Activated T-helper 9 cell treated with anti-CD3 and anti-CD28 coated beads, Interleukin-2, amount 50 U/mL, for 16 hours (primary cell): ENCODE results near the gene KLHL11.

Experiments
- DNase-seq: peaks from one replicate; pipeline ENCODE4 v3.0.0-alpha.2; 2020; ENCODE audit warnings: low read depth

KLHL11 gene, protein sequence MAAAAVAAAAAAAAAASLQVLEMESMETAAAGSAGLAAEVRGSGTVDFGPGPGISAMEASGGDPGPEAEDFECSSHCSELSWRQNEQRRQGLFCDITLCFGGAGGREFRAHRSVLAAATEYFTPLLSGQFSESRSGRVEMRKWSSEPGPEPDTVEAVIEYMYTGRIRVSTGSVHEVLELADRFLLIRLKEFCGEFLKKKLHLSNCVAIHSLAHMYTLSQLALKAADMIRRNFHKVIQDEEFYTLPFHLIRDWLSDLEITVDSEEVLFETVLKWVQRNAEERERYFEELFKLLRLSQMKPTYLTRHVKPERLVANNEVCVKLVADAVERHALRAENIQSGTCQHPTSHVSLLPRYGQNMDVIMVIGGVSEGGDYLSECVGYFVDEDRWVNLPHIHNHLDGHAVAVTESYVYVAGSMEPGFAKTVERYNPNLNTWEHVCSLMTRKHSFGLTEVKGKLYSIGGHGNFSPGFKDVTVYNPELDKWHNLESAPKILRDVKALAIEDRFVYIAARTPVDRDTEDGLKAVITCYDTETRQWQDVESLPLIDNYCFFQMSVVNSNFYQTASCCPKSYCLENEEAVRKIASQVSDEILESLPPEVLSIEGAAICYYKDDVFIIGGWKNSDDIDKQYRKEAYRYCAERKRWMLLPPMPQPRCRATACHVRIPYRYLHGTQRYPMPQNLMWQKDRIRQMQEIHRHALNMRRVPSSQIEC

DNA sequence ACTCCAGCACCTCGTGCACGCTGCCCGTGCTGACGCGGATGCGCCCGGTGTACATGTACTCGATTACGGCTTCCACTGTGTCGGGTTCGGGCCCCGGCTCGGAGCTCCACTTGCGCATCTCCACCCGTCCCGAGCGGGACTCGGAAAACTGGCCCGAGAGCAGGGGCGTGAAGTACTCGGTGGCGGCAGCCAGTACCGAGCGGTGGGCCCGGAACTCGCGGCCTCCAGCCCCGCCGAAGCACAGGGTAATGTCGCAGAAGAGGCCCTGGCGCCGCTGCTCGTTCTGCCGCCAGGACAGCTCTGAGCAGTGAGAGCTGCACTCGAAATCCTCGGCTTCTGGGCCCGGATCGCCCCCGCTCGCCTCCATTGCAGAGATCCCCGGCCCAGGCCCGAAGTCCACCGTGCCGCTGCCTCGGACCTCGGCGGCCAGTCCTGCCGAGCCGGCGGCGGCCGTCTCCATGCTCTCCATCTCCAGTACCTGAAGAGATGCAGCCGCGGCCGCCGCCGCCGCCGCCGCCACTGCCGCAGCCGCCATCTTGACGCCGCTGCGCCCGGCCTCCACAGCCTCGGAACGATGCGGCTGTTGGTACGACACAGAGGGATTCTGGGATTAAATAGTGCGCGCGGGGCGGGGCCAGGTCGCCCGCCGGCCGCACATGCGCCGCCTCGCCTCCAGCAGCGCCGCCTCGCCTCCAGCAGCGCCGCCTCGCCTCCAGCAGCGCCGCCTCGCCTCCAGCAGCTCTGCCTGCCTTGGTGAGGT lies at the start of gene KLHL11:
Gene KLHL11, minus strand, starts transcription at position 588 of the 760 bp plus-strand sequence. Its CDS starts 53 bp downstream, at position 535.
- peak; percentile 86 for DNase-seq

DNA sequence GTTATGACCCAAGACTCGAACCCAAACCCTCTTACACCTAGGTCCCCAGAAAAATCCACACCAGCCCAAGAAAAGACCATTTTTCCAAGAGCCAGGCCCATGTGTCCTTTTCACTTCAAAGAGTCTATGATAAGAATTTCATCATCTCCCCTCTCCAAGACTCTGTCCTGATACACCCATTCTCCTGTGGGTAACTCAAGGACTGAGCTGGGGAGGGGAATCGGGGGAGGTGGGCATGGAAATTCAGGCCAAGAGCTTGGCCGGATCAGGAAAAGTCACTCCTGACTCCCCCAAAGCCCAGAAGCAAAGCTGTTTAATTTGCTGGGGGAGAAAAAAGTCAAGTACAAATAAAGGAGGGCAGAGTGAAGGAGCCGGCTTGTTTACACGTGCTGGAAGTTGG lies 49.8 kb upstream of the KLHL11 start:
- no peak for DNase-seq

- DNase-seq, result no peak
Measured at GRCh38 chr17:41914358-41914766, 49.1 kb upstream of the KLHL11 start.

- no peak for DNase-seq
Measured at GRCh38 chr17:41913798-41914197, 48.6 kb upstream of the KLHL11 start.

GRCh38 chr17:41912925-41913324 lies 47.7 kb upstream of the KLHL11 start:
- DNase-seq, result no peak

GRCh38 chr17:41910701-41911391 lies 45.6 kb upstream of the KLHL11 start:
- no peak for DNase-seq

DNA sequence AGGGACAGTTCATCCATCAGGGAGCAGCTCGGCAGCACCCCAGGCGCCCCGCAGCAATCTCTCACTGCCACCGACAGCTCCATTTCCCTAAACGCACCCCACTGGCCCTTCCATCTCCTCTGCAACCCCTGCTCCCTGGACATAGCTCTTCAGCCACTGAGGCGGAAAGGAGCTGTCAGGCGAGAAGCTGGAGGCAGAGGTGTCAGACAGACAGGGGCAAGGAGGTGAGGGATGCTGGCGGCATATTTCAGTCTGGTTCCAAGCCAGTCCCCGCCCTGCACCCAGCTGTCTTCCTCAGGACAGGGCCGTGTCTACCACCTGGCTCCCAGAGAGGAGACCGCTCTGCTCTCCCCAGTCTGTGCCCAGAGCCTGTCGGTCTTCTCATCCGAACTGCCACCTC lies 43.9 kb upstream of the KLHL11 start:
- DNase-seq, result no peak

DNA sequence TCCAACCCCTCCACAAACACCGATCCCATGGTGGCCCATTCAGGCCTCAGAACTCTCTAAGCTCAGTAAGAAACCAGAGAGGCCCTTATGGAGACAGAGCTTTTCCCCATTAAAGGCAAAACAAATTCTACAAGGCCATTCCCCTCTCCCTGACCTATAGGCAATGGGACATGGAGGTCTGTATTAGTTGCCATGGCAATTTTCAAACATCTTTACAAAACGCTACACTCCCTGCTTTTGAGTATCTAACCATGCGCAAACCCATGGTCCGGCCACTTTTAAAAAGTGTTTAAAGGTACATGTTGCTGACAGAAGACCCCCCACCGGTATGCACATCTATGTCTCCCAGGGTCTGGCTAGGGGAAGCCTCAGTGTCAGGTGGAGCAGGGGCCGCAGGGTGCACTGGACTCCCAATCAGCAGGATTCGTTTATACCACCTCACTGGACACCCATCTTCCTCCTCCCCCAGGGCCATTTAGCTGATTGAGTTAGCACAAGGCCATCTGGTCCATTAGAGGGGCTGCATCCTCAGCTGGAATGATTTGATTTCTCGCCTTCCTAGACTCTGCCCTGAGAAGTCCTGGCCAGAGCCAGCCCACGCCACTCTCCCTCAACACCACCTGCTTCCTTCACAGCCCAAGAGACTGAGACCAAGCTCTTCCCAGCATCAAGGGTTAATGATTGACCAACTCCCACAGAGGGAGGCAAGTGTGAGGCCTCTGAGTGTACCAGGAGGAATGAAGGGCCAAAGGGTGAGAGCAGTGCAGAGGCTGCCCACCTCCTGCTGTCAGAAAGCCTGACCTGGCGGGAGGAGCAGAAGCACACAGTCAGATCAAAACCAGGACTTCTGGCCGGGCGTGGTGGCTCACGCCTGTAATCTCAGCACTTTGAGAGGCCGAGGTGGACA lies 42.7 kb upstream of the KLHL11 start:
- DNase-seq, result no peak

DNA sequence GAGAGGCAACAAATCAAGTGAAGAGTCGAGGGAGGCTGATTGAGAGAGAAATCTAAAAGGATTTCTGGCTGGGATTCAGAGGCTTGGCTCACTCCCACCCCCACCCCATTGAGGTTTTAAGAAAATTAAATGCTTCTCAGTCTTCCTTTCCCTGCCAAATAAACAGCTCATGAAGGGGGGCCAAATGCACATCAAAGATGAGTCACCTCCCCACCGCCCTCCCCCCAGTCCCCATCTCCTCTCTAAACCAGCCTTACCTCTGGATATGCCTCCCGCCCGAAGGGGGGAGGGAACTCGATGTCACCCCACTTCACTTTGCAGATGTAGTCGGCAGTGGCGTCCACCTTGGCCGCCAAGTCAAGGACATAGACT lies 41.9 kb upstream of the KLHL11 start:
- no peak for DNase-seq

GRCh38 chr17:41906465-41907184 lies 41.4 kb upstream of the KLHL11 start:
- DNase-seq, result no peak

- DNase-seq, result no peak
Measured at GRCh38 chr17:41905172-41905571, 39.9 kb upstream of the KLHL11 start.

DNA sequence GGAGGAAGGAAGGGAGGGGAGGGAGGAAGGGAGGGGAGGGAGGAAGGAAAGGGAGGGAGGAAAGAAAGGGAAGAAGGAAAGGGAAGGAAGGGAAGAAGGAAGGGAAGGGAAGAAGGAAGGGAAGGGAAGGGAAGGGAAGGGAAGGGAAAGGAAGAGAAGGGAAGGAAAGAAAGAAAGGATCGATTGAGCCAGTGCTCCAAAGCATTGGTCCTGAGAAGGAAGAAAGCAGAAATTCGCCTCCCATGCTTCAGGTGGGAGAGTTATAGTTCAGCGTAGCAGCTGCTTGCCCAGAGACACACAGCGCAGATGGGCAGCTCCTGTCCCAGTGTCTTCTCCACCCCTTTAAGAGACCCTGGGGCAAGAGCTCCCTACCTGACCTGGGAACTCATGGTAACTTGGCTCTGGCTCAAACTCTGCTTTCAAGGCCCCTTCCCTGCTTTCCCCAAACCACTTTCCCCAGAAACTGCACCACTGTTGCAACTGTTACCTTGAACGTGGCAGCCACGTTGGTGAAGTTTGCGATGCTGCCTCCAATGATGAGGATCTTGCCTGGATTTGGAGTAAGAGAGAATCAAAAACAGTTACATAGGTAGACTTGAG lies 39.1 kb upstream of the KLHL11 start:
- no peak for DNase-seq

GRCh38 chr17:41901646-41902045 lies 36.4 kb upstream of the KLHL11 start:
- DNase-seq, result no peak

GRCh38 chr17:41896726-41897125 lies 31.5 kb upstream of the KLHL11 start:
- DNase-seq, result no peak

- no peak for DNase-seq
Measured at GRCh38 chr17:41895617-41896016, 30.4 kb upstream of the KLHL11 start.

DNA sequence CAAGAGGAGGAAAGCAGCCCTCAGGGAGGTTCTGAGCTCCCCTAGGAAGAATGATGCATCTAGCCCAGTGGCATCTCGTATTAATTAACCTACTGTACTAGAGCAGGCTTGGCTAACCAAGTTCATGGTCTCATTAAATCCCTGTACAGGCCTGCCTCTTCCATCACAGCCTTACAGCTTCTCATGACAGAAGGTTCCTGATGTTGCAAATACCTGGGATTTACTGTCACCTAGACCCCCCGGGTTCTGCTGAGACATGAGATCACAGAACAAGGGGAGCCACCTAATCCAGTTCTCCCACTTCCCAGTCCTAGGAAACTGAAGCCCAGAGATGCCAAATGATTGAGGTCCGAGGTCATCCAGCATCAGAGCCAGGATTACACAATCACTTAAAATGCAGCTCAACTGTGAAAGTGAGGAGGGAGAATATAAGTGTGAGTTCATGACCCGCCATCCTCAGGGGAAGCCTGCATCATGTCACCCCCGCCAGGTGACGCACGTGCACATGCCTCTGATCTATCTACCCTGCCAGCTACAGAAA lies 29.6 kb upstream of the KLHL11 start:
- DNase-seq, result no peak

DNA sequence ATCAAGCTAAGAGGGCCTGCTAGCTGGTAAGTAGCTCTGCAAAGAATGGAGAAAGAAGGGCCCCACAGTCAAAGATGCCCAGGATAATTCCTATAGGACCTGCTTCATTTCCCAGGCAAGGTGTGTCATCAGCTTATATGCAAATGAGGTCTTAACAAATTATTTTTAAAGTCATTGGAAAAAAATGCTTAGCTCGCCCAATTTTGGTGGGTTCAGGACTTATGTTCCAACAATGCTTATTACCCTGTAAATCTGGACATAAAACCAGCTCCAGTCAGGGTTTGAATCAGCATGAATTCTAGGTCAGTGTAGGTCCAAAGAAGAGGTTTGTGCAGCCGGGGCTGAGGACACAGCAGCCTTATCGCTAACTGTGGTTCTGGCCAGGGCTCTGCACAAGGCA lies 28.2 kb upstream of the KLHL11 start:
- no peak for DNase-seq

GRCh38 chr17:41892021-41892376 lies 26.8 kb upstream of the KLHL11 start:
- no peak for DNase-seq

GRCh38 chr17:41891135-41892020 lies 26.2 kb upstream of the KLHL11 start:
- DNase-seq, result no peak
